ENCODE results near the gene IGIP.
A peak's percentile ranks its signal among the peaks of the same experiment; 100 is the strongest.

Gene IGIP

DNA sequence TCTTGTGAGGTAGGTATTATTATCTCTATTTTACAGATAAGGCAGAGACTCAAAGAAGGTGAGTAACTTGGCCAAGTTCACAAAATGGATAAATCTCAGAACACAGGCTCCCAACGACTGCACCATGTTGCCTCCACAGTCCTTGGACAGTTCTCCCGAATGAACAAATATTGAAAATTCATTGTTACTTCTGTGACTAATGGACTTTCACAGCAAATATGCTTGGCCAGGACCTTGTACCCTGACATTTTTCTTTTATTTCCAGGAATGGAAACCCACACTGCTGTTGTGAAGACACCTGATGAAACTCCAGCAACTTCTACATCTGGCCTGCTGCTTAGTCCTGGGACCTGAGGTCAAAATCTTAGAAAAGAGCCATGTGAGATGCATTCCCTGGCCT lies 46.7 kb downstream of the IGIP start:
- DNase-seq (ENCODE audit: insufficient read length, low spot score) (no peak), FAIRE-seq (no peak)
- TF ChIP-seq, protein P1, sequence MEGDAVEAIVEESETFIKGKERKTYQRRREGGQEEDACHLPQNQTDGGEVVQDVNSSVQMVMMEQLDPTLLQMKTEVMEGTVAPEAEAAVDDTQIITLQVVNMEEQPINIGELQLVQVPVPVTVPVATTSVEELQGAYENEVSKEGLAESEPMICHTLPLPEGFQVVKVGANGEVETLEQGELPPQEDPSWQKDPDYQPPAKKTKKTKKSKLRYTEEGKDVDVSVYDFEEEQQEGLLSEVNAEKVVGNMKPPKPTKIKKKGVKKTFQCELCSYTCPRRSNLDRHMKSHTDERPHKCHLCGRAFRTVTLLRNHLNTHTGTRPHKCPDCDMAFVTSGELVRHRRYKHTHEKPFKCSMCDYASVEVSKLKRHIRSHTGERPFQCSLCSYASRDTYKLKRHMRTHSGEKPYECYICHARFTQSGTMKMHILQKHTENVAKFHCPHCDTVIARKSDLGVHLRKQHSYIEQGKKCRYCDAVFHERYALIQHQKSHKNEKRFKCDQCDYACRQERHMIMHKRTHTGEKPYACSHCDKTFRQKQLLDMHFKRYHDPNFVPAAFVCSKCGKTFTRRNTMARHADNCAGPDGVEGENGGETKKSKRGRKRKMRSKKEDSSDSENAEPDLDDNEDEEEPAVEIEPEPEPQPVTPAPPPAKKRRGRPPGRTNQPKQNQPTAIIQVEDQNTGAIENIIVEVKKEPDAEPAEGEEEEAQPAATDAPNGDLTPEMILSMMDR (IDR thresholded peaks at IDR 0.05; ENCODE audit: insufficient read depth, missing control alignments): no peak

- TF ChIP-seq, protein P1 (IDR thresholded peaks at IDR 0.05; ENCODE audit: insufficient read depth, missing control alignments): no peak
- DNase-seq (ENCODE audit: insufficient read length, low spot score) (no peak), FAIRE-seq (no peak)
Observed at GRCh38 chr5:140174014-140174413, 48.3 kb downstream of the IGIP start.

- TF ChIP-seq, protein P1 (IDR thresholded peaks at IDR 0.05; ENCODE audit: insufficient read depth, missing control alignments): no peak
- DNase-seq (ENCODE audit: insufficient read length, low spot score) (peak; percentile 82), FAIRE-seq (no peak)
Observed at GRCh38 chr5:140174465-140175366, 49.0 kb downstream of the IGIP start, which contains the start of gene CYSTM1. Gene CYSTM1, plus strand, starts transcription at chr5:140175188. Its CDS starts 19,278 bp downstream, at chr5:140194466.

GRCh38 chr5:140175367-140176030 lies 49.8 kb downstream of the IGIP start:
- DNase-seq (ENCODE audit: insufficient read length, low spot score) (peak; percentile 49), FAIRE-seq (no peak)
- TF ChIP-seq, protein P1 (IDR thresholded peaks at IDR 0.05; ENCODE audit: insufficient read depth, missing control alignments): no peak

DNA sequence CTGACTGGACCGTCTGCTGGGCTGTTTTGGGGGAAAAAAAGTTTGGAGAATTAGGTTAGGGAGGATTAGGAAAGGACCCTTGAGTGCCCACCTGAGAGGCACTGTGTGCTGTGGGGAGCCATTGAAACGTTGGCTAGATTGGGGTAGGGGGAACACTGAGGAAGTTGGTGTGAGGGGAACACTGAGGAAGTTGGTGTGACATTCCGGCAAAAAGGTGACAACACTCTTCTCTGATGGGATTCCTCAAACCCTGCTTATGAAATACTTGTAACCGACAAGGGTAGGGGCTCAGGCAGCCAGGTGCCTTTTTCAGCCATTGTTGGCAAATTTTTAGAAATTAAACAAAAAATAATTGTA lies 50.3 kb downstream of the IGIP start:
- DNase-seq (ENCODE audit: insufficient read length, low spot score): no peak
- FAIRE-seq: no peak
- TF ChIP-seq, protein P1 (IDR thresholded peaks at IDR 0.05; ENCODE audit: insufficient read depth, missing control alignments): no peak

DNA sequence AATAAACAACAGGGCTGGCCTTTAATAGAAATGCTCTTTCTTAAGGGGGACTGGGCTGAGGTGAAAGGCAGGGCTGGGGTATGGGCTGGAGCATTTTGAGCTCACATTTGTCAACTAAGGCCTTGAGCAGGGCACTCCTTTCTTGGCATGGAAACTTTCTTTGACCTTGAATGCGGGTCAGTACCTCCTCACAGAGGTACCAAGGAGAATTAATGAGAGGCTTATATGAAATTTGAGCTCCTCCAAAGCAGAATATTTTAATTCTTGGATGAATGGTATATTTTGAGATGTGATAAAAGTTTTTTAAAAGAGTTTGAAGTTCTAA lies 52.3 kb downstream of the IGIP start:
- DNase-seq (ENCODE audit: insufficient read length, low spot score): no peak
- TF ChIP-seq, protein P1 (IDR thresholded peaks at IDR 0.05; ENCODE audit: insufficient read depth, missing control alignments): no peak
- FAIRE-seq: no peak
